ENCODE measurements around the gene DPYD.

Gene DPYD

GRCh38 chr1:97307568-97307967, 613.3 kb downstream of the DPYD start:
- Histone ChIP-seq H3K36me3 (ENCODE audit: insufficient read depth, insufficient read length, low read length) (no peaks in the 10 kb centered on the region), H3K4me1 (ENCODE audit: insufficient read depth, insufficient read length) (no peaks in the 10 kb centered on the region), H3K9me3 (ENCODE audit: insufficient read depth, low read length) (no peaks in the 10 kb centered on the region), H3K4me3 (ENCODE audit: insufficient read length, low read depth) (no peak overlapping the region), H3K27me3 (ENCODE audit: insufficient read depth, insufficient read length) (no peaks in the 10 kb centered on the region), H3K9ac (ENCODE audit: insufficient read length, low read depth) (no peak overlapping the region)
- no peak for DNase-seq (ENCODE audit: low read depth, low spot score)
- TF ChIP-seq SUZ12 (IDR thresholded peaks at IDR 0.05; ENCODE audit: extremely low read depth, insufficient read depth, insufficient read length) (no peak), YY1 (IDR thresholded peaks at IDR 0.05; ENCODE audit: insufficient read depth, insufficient read length) (no peak), ZNF274 (IDR thresholded peaks at IDR 0.05; ENCODE audit: low read depth, low read length) (no peak)

- TF ChIP-seq YY1 (IDR thresholded peaks at IDR 0.05; ENCODE audit: insufficient read depth, insufficient read length) = no peak
- TF ChIP-seq SUZ12 (IDR thresholded peaks at IDR 0.05; ENCODE audit: extremely low read depth, insufficient read depth, insufficient read length) = no peak
- no peak for TF ChIP-seq ZNF274 (IDR thresholded peaks at IDR 0.05; ENCODE audit: low read depth, low read length)
- Histone ChIP-seq H3K36me3 (ENCODE audit: insufficient read depth, insufficient read length, low read length) (no peaks in the 10 kb centered on the region), H3K4me1 (ENCODE audit: insufficient read depth, insufficient read length) (no peaks in the 10 kb centered on the region), H3K9ac (ENCODE audit: insufficient read length, low read depth) (no peak overlapping the region), H3K4me3 (ENCODE audit: insufficient read length, low read depth) (no peak overlapping the region), H3K27me3 (ENCODE audit: insufficient read depth, insufficient read length) (no peaks in the 10 kb centered on the region), H3K9me3 (ENCODE audit: insufficient read depth, low read length) (no peaks in the 10 kb centered on the region)
- no peak for DNase-seq (ENCODE audit: low read depth, low spot score)
Measured at GRCh38 chr1:97307151-97307550, 613.7 kb downstream of the DPYD start.

GRCh38 chr1:97306504-97306903, 614.3 kb downstream of the DPYD start:
- Histone ChIP-seq H3K36me3 (ENCODE audit: insufficient read depth, insufficient read length, low read length) (no peaks in the 10 kb centered on the region), H3K27me3 (ENCODE audit: insufficient read depth, insufficient read length) (no peaks in the 10 kb centered on the region), H3K4me1 (ENCODE audit: insufficient read depth, insufficient read length) (no peaks in the 10 kb centered on the region), H3K4me3 (ENCODE audit: insufficient read length, low read depth) (no peak overlapping the region), H3K9me3 (ENCODE audit: insufficient read depth, low read length) (no peaks in the 10 kb centered on the region), H3K9ac (ENCODE audit: insufficient read length, low read depth) (no peak overlapping the region)
- TF ChIP-seq YY1 (IDR thresholded peaks at IDR 0.05; ENCODE audit: insufficient read depth, insufficient read length) (no peak), SUZ12 (IDR thresholded peaks at IDR 0.05; ENCODE audit: extremely low read depth, insufficient read depth, insufficient read length) (no peak), ZNF274 (IDR thresholded peaks at IDR 0.05; ENCODE audit: low read depth, low read length) (no peak)
- no peak for DNase-seq (ENCODE audit: low read depth, low spot score)

GRCh38 chr1:97304366-97304765, 616.5 kb downstream of the DPYD start:
- Histone ChIP-seq H3K9me3 (ENCODE audit: insufficient read depth, low read length) (no peaks in the 10 kb centered on the region), H3K27me3 (ENCODE audit: insufficient read depth, insufficient read length) (no peaks in the 10 kb centered on the region), H3K4me3 (ENCODE audit: insufficient read length, low read depth) (no peak overlapping the region), H3K36me3 (ENCODE audit: insufficient read depth, insufficient read length, low read length) (no peaks in the 10 kb centered on the region), H3K4me1 (ENCODE audit: insufficient read depth, insufficient read length) (no peaks in the 10 kb centered on the region), H3K9ac (ENCODE audit: insufficient read length, low read depth) (no peak overlapping the region)
- TF ChIP-seq YY1 (IDR thresholded peaks at IDR 0.05; ENCODE audit: insufficient read depth, insufficient read length) = no peak
- no peak for TF ChIP-seq ZNF274 (IDR thresholded peaks at IDR 0.05; ENCODE audit: low read depth, low read length)
- TF ChIP-seq SUZ12 (IDR thresholded peaks at IDR 0.05; ENCODE audit: extremely low read depth, insufficient read depth, insufficient read length) = no peak
- no peak for DNase-seq (ENCODE audit: low read depth, low spot score)

- H3K9me3 ChIP-seq (ENCODE audit: insufficient read depth, low read length) = no peaks in the 10 kb centered on the region
- no peaks in the 10 kb centered on the region for H3K4me1 ChIP-seq (ENCODE audit: insufficient read depth, insufficient read length)
- DNase-seq (ENCODE audit: low read depth, low spot score) = no peak
- no peak overlapping the region for H3K9ac ChIP-seq (ENCODE audit: insufficient read length, low read depth)
- H3K4me3 ChIP-seq (ENCODE audit: insufficient read length, low read depth) = no peak overlapping the region
- no peaks in the 10 kb centered on the region for H3K36me3 ChIP-seq (ENCODE audit: insufficient read depth, insufficient read length, low read length)
- H3K27me3 ChIP-seq (ENCODE audit: insufficient read depth, insufficient read length) = no peaks in the 10 kb centered on the region
- TF ChIP-seq YY1 (IDR thresholded peaks at IDR 0.05; ENCODE audit: insufficient read depth, insufficient read length) = no peak
- no peak for TF ChIP-seq SUZ12 (IDR thresholded peaks at IDR 0.05; ENCODE audit: extremely low read depth, insufficient read depth, insufficient read length)
Measured at GRCh38 chr1:97298966-97299365, 621.9 kb downstream of the DPYD start.

GRCh38 chr1:97297611-97298010, 623.2 kb downstream of the DPYD start:
- H3K36me3 ChIP-seq (ENCODE audit: insufficient read depth, insufficient read length, low read length) = no peaks in the 10 kb centered on the region
- TF ChIP-seq ZNF274 (IDR thresholded peaks at IDR 0.05; ENCODE audit: low read depth, low read length) = no peak
- no peak for TF ChIP-seq SUZ12 (IDR thresholded peaks at IDR 0.05; ENCODE audit: extremely low read depth, insufficient read depth, insufficient read length)
- TF ChIP-seq YY1 (IDR thresholded peaks at IDR 0.05; ENCODE audit: insufficient read depth, insufficient read length) = no peak
- no peaks in the 10 kb centered on the region for H3K27me3 ChIP-seq (ENCODE audit: insufficient read depth, insufficient read length)
- no peak overlapping the region for H3K9ac ChIP-seq (ENCODE audit: insufficient read length, low read depth)
- DNase-seq (ENCODE audit: low read depth, low spot score) = no peak
- no peak overlapping the region for H3K4me3 ChIP-seq (ENCODE audit: insufficient read length, low read depth)
- H3K9me3 ChIP-seq (ENCODE audit: insufficient read depth, low read length) = no peaks in the 10 kb centered on the region
- no peaks in the 10 kb centered on the region for H3K4me1 ChIP-seq (ENCODE audit: insufficient read depth, insufficient read length)

GRCh38 chr1:97281962-97282361, 638.9 kb downstream of the DPYD start:
- Histone ChIP-seq H3K9ac (ENCODE audit: insufficient read length, low read depth) (no peak overlapping the region), H3K9me3 (ENCODE audit: insufficient read depth, low read length) (no peaks in the 10 kb centered on the region), H3K4me3 (ENCODE audit: insufficient read length, low read depth) (no peak overlapping the region), H3K27me3 (ENCODE audit: insufficient read depth, insufficient read length) (no peaks in the 10 kb centered on the region), H3K36me3 (ENCODE audit: insufficient read depth, insufficient read length, low read length) (no peaks in the 10 kb centered on the region), H3K4me1 (ENCODE audit: insufficient read depth, insufficient read length) (no peaks in the 10 kb centered on the region)
- DNase-seq (ENCODE audit: low read depth, low spot score) = no peak
- TF ChIP-seq YY1 (IDR thresholded peaks at IDR 0.05; ENCODE audit: insufficient read depth, insufficient read length) (no peak), SUZ12 (IDR thresholded peaks at IDR 0.05; ENCODE audit: extremely low read depth, insufficient read depth, insufficient read length) (no peak), ZNF274 (IDR thresholded peaks at IDR 0.05; ENCODE audit: low read depth, low read length) (no peak)
